ENCODE data around the gene CUEDC2.

CUEDC2 gene

DNA sequence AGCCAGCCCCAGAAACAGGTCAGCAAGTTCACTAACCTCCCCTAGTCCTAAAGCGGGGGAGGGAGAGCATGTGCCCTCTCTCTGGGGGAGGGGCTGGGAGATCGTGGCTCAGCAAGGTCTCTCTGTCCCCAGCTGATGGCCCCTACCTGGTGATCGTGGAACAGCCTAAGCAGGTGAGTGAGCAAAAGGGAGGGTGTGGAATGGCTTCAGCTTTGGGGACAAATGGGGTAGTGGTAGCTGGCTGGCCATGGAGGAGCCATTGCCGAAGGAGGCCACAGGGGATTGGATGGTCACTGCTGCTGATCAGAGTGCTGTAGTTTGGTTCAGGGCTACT is 36.1 kb downstream of the CUEDC2 start:
- no peaks in the 10 kb centered on the region for H3K9me3 ChIP-seq (ENCODE audit: control insufficient read depth, low read length)
- no peaks in the 10 kb centered on the region for H3K36me3 ChIP-seq (ENCODE audit: control insufficient read depth, insufficient read depth, low read length)
- 57 to 64% methylated on average over 4 of the region's 4 CpGs for WGBS, 2 experiments
- peak overlapping the region; percentile 71 for H3K4me3 ChIP-seq (ENCODE audit: insufficient read depth, low read depth, low read length)
- H3K27ac ChIP-seq (ENCODE audit: insufficient read depth, low read depth, low read length, poor library complexity, severe bottlenecking), result no peak overlapping the region
- peaks cover 35% of the 10 kb centered on the region for H3K27me3 ChIP-seq (ENCODE audit: control insufficient read depth, insufficient read depth, low read length, poor library complexity, severe bottlenecking)
- peaks cover 14% of the 10 kb centered on the region for H3K4me1 ChIP-seq (ENCODE audit: control insufficient read depth, insufficient read depth, low read length)

DNA sequence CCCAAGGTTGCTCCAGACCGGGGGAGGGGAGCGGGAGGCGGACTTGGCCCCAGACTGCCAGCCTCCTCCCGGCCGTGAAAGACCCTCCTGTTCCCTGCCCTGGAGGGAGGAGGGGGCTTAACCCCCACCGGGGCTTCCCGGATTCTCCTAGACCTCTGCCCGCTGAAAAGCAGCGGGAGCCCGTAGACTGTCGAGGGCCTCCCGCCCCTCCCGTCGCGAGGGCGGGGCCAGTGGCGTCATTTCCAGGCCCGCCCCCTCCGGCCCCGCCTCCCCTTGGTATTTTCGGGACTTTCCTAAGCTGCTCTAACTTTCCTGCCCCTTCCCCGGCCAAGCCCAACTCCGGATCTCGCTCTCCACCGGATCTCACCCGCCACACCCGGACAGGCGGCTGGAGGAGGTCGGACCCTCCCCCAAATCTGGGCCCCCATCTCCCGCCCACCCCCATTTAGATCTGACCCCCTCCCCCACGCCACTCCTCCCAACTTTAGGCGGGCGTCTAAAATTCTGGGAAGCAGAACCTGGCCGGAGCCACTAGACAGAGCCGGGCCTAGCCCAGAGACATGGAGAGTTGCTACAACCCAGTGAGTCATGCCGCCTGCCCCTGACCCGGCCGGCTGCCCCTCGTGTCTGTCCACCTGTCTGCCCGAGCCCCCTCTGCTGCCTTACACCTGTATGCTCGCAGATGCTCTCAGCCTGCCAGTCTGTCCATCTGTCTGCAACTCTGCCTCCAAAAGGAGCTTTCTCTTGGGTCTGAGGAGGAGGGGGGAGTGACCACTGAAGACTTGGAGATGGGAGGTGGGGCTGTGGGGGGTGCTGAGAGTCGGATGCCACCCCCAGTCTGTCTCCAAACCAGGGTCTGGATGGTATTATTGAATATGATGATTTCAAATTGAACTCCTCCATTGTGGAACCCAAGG is 36.7 kb downstream of the CUEDC2 start, which contains the start of gene NFKB2:
NFKB2 (plus strand) TSS at position 306 of the 917 bp plus-strand sequence; CDS start at position 561, 255 bp downstream.
- Histone ChIP-seq H3K4me1 (ENCODE audit: control insufficient read depth, insufficient read depth, low read length) (peaks cover 14% of the 10 kb centered on the region), H3K27ac (ENCODE audit: insufficient read depth, low read depth, low read length, poor library complexity, severe bottlenecking) (no peak within 1 kb of the TSS), H3K9me3 (ENCODE audit: control insufficient read depth, low read length) (no peaks in the 10 kb centered on the region), H3K27me3 (ENCODE audit: control insufficient read depth, insufficient read depth, low read length, poor library complexity, severe bottlenecking) (peaks cover 42% of the 10 kb centered on the region), H3K36me3 (ENCODE audit: control insufficient read depth, insufficient read depth, low read length) (no peaks in the 10 kb centered on the region), H3K4me3 (ENCODE audit: insufficient read depth, low read depth, low read length) (peak within 1 kb of the TSS; percentile 71)
- WGBS, 2 experiments, result 2% methylated on average over 41 of the region's 42 CpGs

DNA sequence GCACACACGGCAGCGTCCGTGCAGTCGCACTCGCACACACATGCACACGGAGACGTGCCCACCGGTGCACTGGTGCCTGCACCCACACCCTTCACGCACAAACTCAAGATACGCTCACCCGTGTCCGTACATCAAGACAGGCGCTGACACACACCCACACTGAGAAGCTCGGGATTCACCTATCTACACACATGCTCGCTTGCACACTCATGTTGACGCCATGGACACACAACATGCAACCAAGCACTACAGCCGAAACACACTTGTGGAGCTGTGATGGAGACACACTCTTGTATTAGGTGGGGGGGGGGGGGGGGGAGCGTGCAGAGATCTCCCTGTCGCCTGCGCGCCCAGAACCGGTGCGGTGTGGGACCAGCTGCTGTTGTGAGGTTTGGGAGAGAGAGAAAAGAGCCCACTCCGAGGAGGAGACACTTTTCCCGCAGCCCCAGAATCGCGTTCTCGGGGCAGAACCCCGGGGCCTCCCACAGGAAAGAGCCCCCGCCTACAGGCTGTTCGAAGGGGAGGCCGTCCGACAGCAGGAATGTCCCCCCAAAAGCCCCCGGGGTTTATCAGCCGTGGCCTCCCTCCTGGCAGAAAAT is 37.5 kb downstream of the CUEDC2 start:
- Histone ChIP-seq H3K27me3 (ENCODE audit: control insufficient read depth, insufficient read depth, low read length, poor library complexity, severe bottlenecking) (peaks cover 49% of the 10 kb centered on the region), H3K9me3 (ENCODE audit: control insufficient read depth, low read length) (no peaks in the 10 kb centered on the region), H3K27ac (ENCODE audit: insufficient read depth, low read depth, low read length, poor library complexity, severe bottlenecking) (no peak overlapping the region), H3K36me3 (ENCODE audit: control insufficient read depth, insufficient read depth, low read length) (no peaks in the 10 kb centered on the region), H3K4me1 (ENCODE audit: control insufficient read depth, insufficient read depth, low read length) (peaks cover 14% of the 10 kb centered on the region), H3K4me3 (ENCODE audit: insufficient read depth, low read depth, low read length) (peak overlapping the region; percentile 71)
- 2 to 5% methylated on average over 33 to 34 of the region's 35 CpGs for WGBS, 2 experiments

DNA sequence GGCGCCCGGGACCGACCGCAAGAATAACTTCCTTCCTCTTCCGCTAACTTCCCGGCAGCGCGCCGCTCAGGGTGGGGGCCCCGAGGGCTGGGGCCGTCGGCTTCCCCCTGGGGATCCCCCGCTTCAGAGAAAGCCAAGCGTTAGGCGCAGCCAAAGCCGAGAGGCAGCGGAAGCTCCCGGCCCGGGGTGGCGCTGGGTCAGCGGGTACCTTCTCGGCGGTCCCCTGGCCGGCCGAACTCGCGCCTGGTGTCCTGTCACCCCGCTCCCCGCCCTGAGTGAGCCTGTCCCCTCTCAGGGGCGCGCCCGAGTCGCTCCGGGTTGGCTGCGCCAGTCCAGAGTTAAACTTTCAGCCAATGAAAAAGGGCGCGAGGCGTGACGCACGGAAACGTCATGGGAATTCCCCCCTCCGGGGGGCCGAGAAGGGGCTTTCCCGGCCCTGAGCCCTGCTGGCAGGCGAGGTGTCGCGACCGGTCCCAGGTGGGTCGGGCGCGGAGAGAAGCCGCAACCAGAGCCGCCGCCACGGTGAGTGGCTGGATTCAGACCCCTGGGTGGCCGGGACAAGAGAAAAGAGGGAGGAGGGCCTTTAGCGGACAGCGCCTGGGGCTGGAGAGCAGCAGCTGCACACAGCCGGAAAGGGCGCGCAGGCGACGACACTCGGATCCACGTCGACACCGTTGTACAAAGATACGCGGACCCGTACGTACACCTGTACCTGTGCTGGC is 38.1 kb downstream of the CUEDC2 start:
- no peaks in the 10 kb centered on the region for H3K9me3 ChIP-seq (ENCODE audit: control insufficient read depth, low read length)
- peaks cover 14% of the 10 kb centered on the region for H3K4me1 ChIP-seq (ENCODE audit: control insufficient read depth, insufficient read depth, low read length)
- peak overlapping the region; percentile 71 for H3K4me3 ChIP-seq (ENCODE audit: insufficient read depth, low read depth, low read length)
- 1% methylated on average over 71 of the region's 71 CpGs for WGBS, 2 experiments
- peaks cover 56% of the 10 kb centered on the region for H3K27me3 ChIP-seq (ENCODE audit: control insufficient read depth, insufficient read depth, low read length, poor library complexity, severe bottlenecking)
- H3K27ac ChIP-seq (ENCODE audit: insufficient read depth, low read depth, low read length, poor library complexity, severe bottlenecking), result no peak overlapping the region
- no peaks in the 10 kb centered on the region for H3K36me3 ChIP-seq (ENCODE audit: control insufficient read depth, insufficient read depth, low read length)

DNA sequence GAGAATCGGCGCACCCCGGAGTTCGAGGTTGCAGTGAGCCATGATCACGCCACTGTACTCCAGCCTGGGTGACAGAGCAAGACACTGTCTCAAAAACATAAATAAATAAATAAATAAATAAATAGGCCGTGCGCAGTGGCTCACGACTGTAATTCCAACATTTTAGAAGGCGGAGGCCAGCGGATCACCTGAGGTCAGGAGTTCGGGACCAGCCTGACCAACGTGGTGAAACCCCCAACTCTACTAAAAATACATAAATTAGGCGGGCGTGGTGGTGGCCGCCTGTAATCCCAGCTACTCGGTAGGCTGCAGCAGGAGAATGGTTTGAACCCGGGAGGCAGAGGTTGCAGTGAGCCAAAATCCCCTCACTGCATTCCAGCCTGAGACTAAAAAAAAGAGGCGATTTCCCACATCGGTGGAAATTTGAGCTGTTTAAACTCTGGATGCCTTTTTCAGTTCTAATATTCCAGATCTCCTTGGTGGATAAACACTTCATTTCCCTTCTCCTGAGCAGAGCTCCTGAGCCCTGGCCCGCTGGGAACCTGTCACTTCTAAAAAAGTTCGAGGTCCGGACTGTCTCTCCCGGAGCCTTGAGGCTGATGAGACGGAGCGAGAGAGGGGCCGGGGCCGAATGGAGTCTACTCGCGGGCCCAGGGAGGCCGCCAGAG is 38.8 kb downstream of the CUEDC2 start:
- H3K9me3 ChIP-seq (ENCODE audit: control insufficient read depth, low read length), result no peaks in the 10 kb centered on the region
- 45% methylated on average over 30 of the region's 30 CpGs for WGBS, 2 experiments
- no peaks in the 10 kb centered on the region for H3K36me3 ChIP-seq (ENCODE audit: control insufficient read depth, insufficient read depth, low read length)
- peaks cover 14% of the 10 kb centered on the region for H3K4me1 ChIP-seq (ENCODE audit: control insufficient read depth, insufficient read depth, low read length)
- H3K27me3 ChIP-seq (ENCODE audit: control insufficient read depth, insufficient read depth, low read length, poor library complexity, severe bottlenecking), result peaks cover 61% of the 10 kb centered on the region
- H3K4me3 ChIP-seq (ENCODE audit: insufficient read depth, low read depth, low read length), result peak overlapping the region; percentile 71
- no peak overlapping the region for H3K27ac ChIP-seq (ENCODE audit: insufficient read depth, low read depth, low read length, poor library complexity, severe bottlenecking)

DNA sequence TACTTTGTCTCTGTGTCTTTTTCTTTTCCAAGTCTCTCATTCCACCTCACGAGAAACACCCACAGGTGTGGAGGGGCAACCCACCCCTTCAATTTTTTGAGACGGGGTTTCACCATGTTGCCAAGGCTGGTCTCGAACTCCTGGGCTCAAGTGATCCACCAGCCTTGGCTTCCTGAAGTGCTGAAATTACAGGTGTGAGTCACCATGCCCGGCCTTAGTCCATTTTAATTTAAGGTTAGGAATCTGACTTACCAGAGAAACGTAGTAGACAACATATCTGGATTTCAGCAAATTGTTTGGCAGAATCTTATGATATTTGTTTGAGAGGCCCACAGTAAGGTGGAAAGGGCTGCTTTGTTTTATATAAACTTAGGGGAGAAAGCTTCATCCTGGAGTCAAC is 40.1 kb downstream of the CUEDC2 start:
- Histone ChIP-seq H3K4me3 (ENCODE audit: insufficient read depth, low read depth, low read length) (no peak overlapping the region), H3K36me3 (ENCODE audit: control insufficient read depth, insufficient read depth, low read length) (no peaks in the 10 kb centered on the region), H3K27me3 (ENCODE audit: control insufficient read depth, insufficient read depth, low read length, poor library complexity, severe bottlenecking) (peaks cover 61% of the 10 kb centered on the region), H3K9me3 (ENCODE audit: control insufficient read depth, low read length) (no peaks in the 10 kb centered on the region), H3K4me1 (ENCODE audit: control insufficient read depth, insufficient read depth, low read length) (peaks cover 14% of the 10 kb centered on the region), H3K27ac (ENCODE audit: insufficient read depth, low read depth, low read length, poor library complexity, severe bottlenecking) (no peak overlapping the region)
- WGBS, 2 experiments, result 85 to 89% methylated on average over 5 of the region's 5 CpGs

DNA sequence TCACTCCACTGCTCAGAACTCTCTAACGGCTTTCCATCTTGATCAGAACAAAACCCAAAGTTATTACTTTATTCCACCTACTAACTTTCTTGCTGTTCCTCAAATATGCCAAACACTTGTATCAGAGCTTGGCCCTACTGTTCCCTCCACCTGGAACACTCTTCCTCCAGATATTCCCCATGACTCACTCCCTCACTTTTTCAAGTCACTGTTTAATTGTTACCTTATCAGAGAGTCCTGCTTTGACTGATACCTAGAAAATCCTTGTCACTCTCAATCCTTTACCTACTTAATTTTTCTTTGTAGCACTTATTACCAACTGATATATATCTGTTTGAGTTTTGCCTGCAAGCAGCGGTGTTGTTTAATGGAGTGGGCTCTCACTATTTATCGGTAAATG is 42.5 kb downstream of the CUEDC2 start:
- H3K4me3 ChIP-seq (ENCODE audit: insufficient read depth, low read depth, low read length), result no peak overlapping the region
- H3K9me3 ChIP-seq (ENCODE audit: control insufficient read depth, low read length), result no peaks in the 10 kb centered on the region
- H3K4me1 ChIP-seq (ENCODE audit: control insufficient read depth, insufficient read depth, low read length), result peaks cover 6% of the 10 kb centered on the region
- peaks cover 56% of the 10 kb centered on the region for H3K27me3 ChIP-seq (ENCODE audit: control insufficient read depth, insufficient read depth, low read length, poor library complexity, severe bottlenecking)
- WGBS, 2 experiments, result 94 to 95% methylated on average over 3 of the region's 3 CpGs
- H3K36me3 ChIP-seq (ENCODE audit: control insufficient read depth, insufficient read depth, low read length), result no peaks in the 10 kb centered on the region
- H3K27ac ChIP-seq (ENCODE audit: insufficient read depth, low read depth, low read length, poor library complexity, severe bottlenecking), result no peak overlapping the region

DNA sequence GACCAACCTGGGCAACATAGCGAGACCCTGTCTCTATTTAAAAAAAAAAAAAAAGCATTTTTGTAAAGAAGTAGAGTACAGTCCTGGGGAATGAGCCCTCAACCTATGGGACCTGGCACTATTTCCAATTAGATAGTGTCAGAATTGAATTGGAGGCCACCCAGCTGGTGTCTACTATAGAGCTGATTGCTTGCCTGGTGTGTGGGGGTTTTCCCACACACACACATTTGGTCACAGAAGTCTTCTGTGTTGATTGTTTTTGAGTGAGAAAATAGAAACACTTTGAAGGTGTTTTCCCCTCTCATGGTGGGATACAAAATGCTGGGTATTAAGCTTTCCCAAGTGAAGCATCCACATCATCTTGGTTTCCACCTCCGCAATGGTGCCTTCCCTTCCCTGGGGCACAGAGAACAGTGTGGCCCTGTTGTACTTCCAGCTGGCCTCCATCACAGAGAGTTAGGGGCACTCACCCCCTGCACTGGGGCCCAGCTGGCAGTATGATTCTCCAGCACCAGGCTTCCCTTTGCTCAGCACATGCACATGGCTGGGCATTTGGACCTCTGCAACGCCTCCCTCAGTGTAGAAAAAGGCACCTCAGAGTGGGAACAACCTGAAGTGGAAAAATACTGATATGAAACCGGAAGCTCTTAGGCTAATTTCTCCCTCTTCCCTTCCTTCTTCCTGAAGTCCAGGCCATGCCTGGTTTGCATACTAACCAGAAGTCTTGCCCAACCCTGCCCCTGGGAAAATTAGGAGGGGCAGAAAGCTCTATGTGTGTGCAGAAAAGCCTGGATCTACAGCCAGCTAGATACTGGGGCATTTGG is 47.6 kb downstream of the CUEDC2 start:
- Histone ChIP-seq H3K9me3 (ENCODE audit: control insufficient read depth, low read length) (no peaks in the 10 kb centered on the region), H3K36me3 (ENCODE audit: control insufficient read depth, insufficient read depth, low read length) (peaks cover 21% of the 10 kb centered on the region), H3K27ac (ENCODE audit: insufficient read depth, low read depth, low read length, poor library complexity, severe bottlenecking) (no peak overlapping the region), H3K4me3 (ENCODE audit: insufficient read depth, low read depth, low read length) (no peak overlapping the region), H3K4me1 (ENCODE audit: control insufficient read depth, insufficient read depth, low read length) (no peaks in the 10 kb centered on the region), H3K27me3 (ENCODE audit: control insufficient read depth, insufficient read depth, low read length, poor library complexity, severe bottlenecking) (peaks cover 11% of the 10 kb centered on the region)
- WGBS, 2 experiments, result 91 to 98% methylated on average over 4 of the region's 4 CpGs

DNA sequence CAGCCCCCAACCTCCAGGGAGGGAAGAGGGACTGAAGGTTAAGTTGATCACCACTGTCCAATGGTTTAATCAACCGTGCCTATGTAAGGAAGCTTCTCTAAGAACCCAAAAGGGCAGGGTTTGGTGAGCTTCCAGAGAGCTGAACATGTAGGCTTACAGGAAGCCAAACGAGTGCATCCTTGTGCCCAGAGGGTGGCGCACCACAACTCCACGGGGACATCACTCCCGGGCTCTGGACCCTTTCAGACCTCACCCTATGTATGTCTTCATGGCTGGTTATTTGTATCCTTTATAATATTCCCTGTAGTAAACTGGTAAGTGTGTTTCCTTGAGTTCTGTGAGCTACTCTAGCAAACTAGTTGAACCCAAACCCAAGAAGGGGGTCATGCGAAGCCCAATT is 48.3 kb downstream of the CUEDC2 start:
- H3K36me3 ChIP-seq (ENCODE audit: control insufficient read depth, insufficient read depth, low read length), result peaks cover 28% of the 10 kb centered on the region
- WGBS, 2 experiments, result 55 to 58% methylated on average over 6 of the region's 6 CpGs
- peaks cover 3% of the 10 kb centered on the region for H3K27me3 ChIP-seq (ENCODE audit: control insufficient read depth, insufficient read depth, low read length, poor library complexity, severe bottlenecking)
- H3K4me1 ChIP-seq (ENCODE audit: control insufficient read depth, insufficient read depth, low read length), result no peaks in the 10 kb centered on the region
- no peak overlapping the region for H3K27ac ChIP-seq (ENCODE audit: insufficient read depth, low read depth, low read length, poor library complexity, severe bottlenecking)
- H3K9me3 ChIP-seq (ENCODE audit: control insufficient read depth, low read length), result no peaks in the 10 kb centered on the region
- no peak overlapping the region for H3K4me3 ChIP-seq (ENCODE audit: insufficient read depth, low read depth, low read length)

Measured in ectodermal cell (in vitro differentiated cells).